SK-N-MC (cell line): ENCODE measurements around the gene GUCY1A2.

Source experiments
- EZH2 ChIP-seq: fragments of 200-600 bp; sonication (generic); IDR thresholded peaks from one replicate; pipeline ENCODE4 v1.6.1; 2017; ENCODE audit warnings: antibody characterized with exemption
- FOXP2 ChIP-seq: optimal IDR thresholded peaks from 2 replicates; pipeline ENCODE3; 2011; ENCODE audit warnings: mild to moderate bottlenecking, moderate library complexity; ENCODE audit not compliant: insufficient read depth; ENCODE audit errors: extremely low read length, control extremely low read depth
- POLR2AphosphoS5 ChIP-seq: IDR thresholded peaks from 2 replicates; pipeline ENCODE4 v1.6.1; 2012; ENCODE audit warnings: mild to moderate bottlenecking, low read depth, low read length, borderline replicate concordance

GRCh38 chr11:106997227-106997626 is 21.0 kb downstream of the GUCY1A2 start:
- no peak for TF ChIP-seq POLR2AphosphoS5
- no peak for TF ChIP-seq EZH2
- TF ChIP-seq FOXP2, result no peak
